ENCODE results near the gene KLK1. TPM values are rescaled to one million over a fixed set of nuclear protein-coding genes. Genes with fewer than 3 reads are reported as not detected.

The KLK1 gene
- total and polyA plus RNA-seq, 10 of the 15 experiments (the other 5 are each of a cell fraction or from before 2014, with no cell fraction given): 3.4 to 27.5 (median 20.2) TPM

- intact Hi-C loops (cut with micrococcal nuclease; ENCODE audit: unreplicated experiment): no loop called here
- peaks cover 36% of the 10 kb centered on the region for H3K4me1 ChIP-seq (ENCODE audit: control insufficient read depth, insufficient read depth, low read length)
- TSS peak; percentile 91 for BruUV-seq (replicated peaks)
- TF ChIP-seq NR2C1 (IDR thresholded peaks at IDR 0.05): no peak
- TF ChIP-seq MAX (IDR thresholded peaks at IDR 0.05; ENCODE audit: low read depth, low read length): 0 out of 2 replicates have a peak, but pooled peaks have one; percentile 48
- TF ChIP-seq ATF3 (IDR thresholded peaks at IDR 0.05; ENCODE audit: borderline replicate concordance, extremely low read depth, low read depth, low read length): no peak
- no peak for TF ChIP-seq TAF1 (IDR thresholded peaks at IDR 0.05; ENCODE audit: borderline replicate concordance, low read depth, low read length)
- no peak for TF ChIP-seq CHD2 (IDR thresholded peaks at IDR 0.05; ENCODE audit: borderline replicate concordance, low read depth, low read length)
- no peak for TF ChIP-seq ASH2L (IDR thresholded peaks at IDR 0.05; ENCODE audit: borderline replicate concordance, low read depth)
- peak; percentile 12; the same call in 1 of the 2 replicates for TF ChIP-seq TCF12 (IDR thresholded peaks at IDR 0.05; ENCODE audit: low read depth, low read length)
- no peak; the same call in 1 of the 2 replicates for TF ChIP-seq POLR2A (IDR thresholded peaks at IDR 0.05; ENCODE audit: low read depth, low read length)
- no peak for TF ChIP-seq GABPA (IDR thresholded peaks at IDR 0.05; ENCODE audit: low read depth)
- no peak for TF ChIP-seq CHD4 (IDR thresholded peaks at IDR 0.05)
- TF ChIP-seq ZBTB11 (CRISPR knock-in tag; IDR thresholded peaks at IDR 0.05): no peak
- peak; percentile 93 for TF ChIP-seq ZNF687 (IDR thresholded peaks at IDR 0.05)
- TF ChIP-seq ELK1 (IDR thresholded peaks at IDR 0.05; ENCODE audit: low read depth, low read length): no peak
- no peak for TF ChIP-seq LARP7 (IDR thresholded peaks at IDR 0.05)
- peak overlapping the region; percentile 97 for H3K4me3 ChIP-seq
- DNase-seq (ENCODE audit: low read depth, low spot score) (no peak), ATAC-seq (no peak), FAIRE-seq (peak; percentile 68)
- WGBS (ENCODE audit: insufficient coverage, insufficient replicate concordance, low lambda C conversion rate, missing lambda C conversion rate): under 1% methylated on average over 14 of the region's 15 CpGs
- in situ Hi-C loops (cut with MboI): no loop called here
- 0 out of 2 replicates have a peak overlapping the region, but pooled peaks have one; percentile 17 for H3K9ac ChIP-seq (ENCODE audit: control insufficient read depth, insufficient read depth, low read length)
- H3K27ac ChIP-seq (ENCODE audit: control insufficient read depth, insufficient read depth): peak overlapping the region; percentile 38; the same call in 1 of the 2 replicates
- H3K27me3 ChIP-seq (replicated peaks in 1 of 2; ENCODE audit: control insufficient read depth in 2 of 2, insufficient read depth in 2 of 2, low read length in 1 of 2): no peaks in the 10 kb centered on the region
- peak overlapping the region; percentile 84 for H3K4me2 ChIP-seq (ENCODE audit: control insufficient read depth, insufficient read depth)
- ChIA-PET CTCF (interaction anchor here (0.9 to 2.7 kb wide), 7 partner anchors 15 to 102 kb away, joined by 4 to 15 read pairs (median 5); no protein-coding TSS in a partner anchor), POLR2A (interaction anchor here (0.7 to 2.9 kb wide), 8 partner anchors 15 to 478 kb away, joined by 3 to 19 read pairs (median 4); no protein-coding TSS in a partner anchor), RAD21 (ENCODE audit: unreplicated experiment) (interaction anchor here (0.8 to 2.4 kb wide), 10 partner anchors 15 to 491 kb away, joined by 3 to 11 read pairs (median 4); partner anchors contain the start of gene KCNC3), SMC1A (ENCODE audit: uncharacterized antibody, unreplicated experiment) (interaction anchor here (1.0 to 4.6 kb wide), 7 partner anchors 13 to 102 kb away, joined by 3 to 16 read pairs (median 4); no protein-coding TSS in a partner anchor)
- no peaks in the 10 kb centered on the region for H3K36me3 ChIP-seq (ENCODE audit: control insufficient read depth in 2 of 2, insufficient read depth in 2 of 2, low read length in 1 of 2)
- peaks cover 4% of the 10 kb centered on the region for H3K79me2 ChIP-seq (ENCODE audit: control insufficient read depth, insufficient read depth, low read length)
- H3K9me3 ChIP-seq (replicated peaks; ENCODE audit: control insufficient read depth, insufficient read depth, low read length): peaks cover 1% of the 10 kb centered on the region; the same call in 2 of the 3 replicates
- H4K20me1 ChIP-seq (ENCODE audit: control insufficient read depth, insufficient read depth): no peaks in the 10 kb centered on the region
- peak overlapping the region; percentile 2 for H2AFZ ChIP-seq (ENCODE audit: control insufficient read depth, low read depth, low read length)
These were observed 3.5 kb downstream of the KLK1 start for GRCh38 chr19:50820086-50820485.
